PFSK-1 (cell line): Measurements from ENCODE around the gene DPF1.

Source experiments
- POLR2AphosphoS5 ChIP-seq: IDR thresholded peaks from 2 replicates; pipeline ENCODE4 v1.6.1; 2012; ENCODE audit warnings: low read depth, mild to moderate bottlenecking, control low read depth, low read length, moderate library complexity
- SIN3A ChIP-seq: IDR thresholded peaks from 2 replicates; pipeline ENCODE4 v1.6.1; 2012; ENCODE audit warnings: mild to moderate bottlenecking, low read length, moderate library complexity, borderline replicate concordance; ENCODE audit not compliant: insufficient read depth

DNA sequence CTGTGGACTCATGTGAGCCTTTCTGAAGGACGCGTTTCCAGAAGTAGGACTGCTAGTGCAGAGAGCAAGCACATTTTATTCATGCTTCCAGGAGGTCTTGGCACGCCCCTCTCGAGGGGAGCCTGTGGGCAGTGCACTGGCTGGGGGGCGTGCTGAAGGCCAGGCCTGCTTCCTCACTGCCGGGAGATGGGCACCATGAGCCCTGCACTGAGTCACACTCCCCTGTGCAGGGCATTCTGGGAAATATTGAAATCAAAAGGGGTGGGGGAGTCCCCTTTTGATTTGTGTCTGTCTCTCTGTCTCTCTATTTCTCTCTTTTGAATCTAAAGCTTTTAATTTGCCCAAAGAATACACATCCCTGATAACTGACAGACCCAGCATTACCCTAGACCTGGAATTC, 34.0 kb downstream of the DPF1 start:
- no peak for TF ChIP-seq SIN3A
- no peak for TF ChIP-seq POLR2AphosphoS5
